Panc1 (cell line): Measurements from ENCODE around the gene CDRT4. TPM values are rescaled to one million over a fixed set of nuclear protein-coding genes. Genes with fewer than 3 reads are reported as not detected.

Experiments
- ATAC-seq: fragments of 200-7000 bp; cut with Tn5 transposase; 2 replicates; pipeline ENCODE4 v1.9.1; 2020; ENCODE audit warnings: mild to moderate bottlenecking, moderate library complexity
- BruUV-seq: library from RNA; stranded (reverse); fragments of 400-500 nt; replicated peaks from 2 replicates; lab custom pipeline; 2021; lab: Mats Ljungman, UMichigan
- CTCF ChIA-PET: fragments of 300-600 bp; sonication (Branson Sonifier 250); formaldehyde crosslinking; loops from one replicate; lab custom pipeline; 2022; ENCODE audit warnings: antibody characterized with exemption; lab: Charles Lee
- POLR2A ChIA-PET: fragments of 300-600 bp; sonication (Branson Sonifier 250); formaldehyde crosslinking; loops from one replicate; lab custom pipeline; 2022; ENCODE audit warnings: antibody characterized with exemption; lab: Charles Lee
- DNase-seq: peaks from one replicate; pipeline ENCODE4 v3.0.0-alpha.2; 2010; ENCODE audit warnings: low read depth, low spot score
- H3K27ac ChIP-seq: 2 replicates; pipeline ENCODE4 v1.5.1; 2011; ENCODE audit warnings: mild to moderate bottlenecking, low read length, inconsistent platforms
- H3K27me3 ChIP-seq: fragments of 200-500 bp; sonication (Bioruptor generic); 2 replicates; pipeline ENCODE4 v1.6.0; 2014; ENCODE audit warnings: low read length, inconsistent platforms; ENCODE audit not compliant: control insufficient read depth, insufficient read depth
- H3K36me3 ChIP-seq: fragments of 200-500 bp; sonication (Bioruptor generic); 2 replicates; pipeline ENCODE4 v1.5.1; 2014; ENCODE audit warnings: inconsistent platforms, mild to moderate bottlenecking, low read length, moderate library complexity; ENCODE audit not compliant: control insufficient read depth, insufficient read depth
- H3K4me1 ChIP-seq: 2 replicates; pipeline ENCODE4 v1.5.1; 2011; ENCODE audit warnings: inconsistent platforms, mild to moderate bottlenecking, low read length, moderate library complexity; ENCODE audit not compliant: control insufficient read depth, insufficient read depth
- H3K4me3 ChIP-seq, 2 experiments: 2 replicates each; pipeline ENCODE4 v1.5.1; 2011 to 2012; ENCODE audit warnings: low read depth in 2 of 2, low read length in 2 of 2, mild to moderate bottlenecking in 2 of 2, inconsistent platforms in 1 of 2, moderate library complexity in 1 of 2
- H3K9me3 ChIP-seq: fragments of 200-500 bp; sonication (Bioruptor generic); 2 replicates; pipeline ENCODE4 v1.5.1; 2014; ENCODE audit warnings: low read depth, mild to moderate bottlenecking, inconsistent platforms, low read length, moderate library complexity; ENCODE audit not compliant: control insufficient read depth, insufficient read depth
- CTCF ChIP-seq: fragments of 450-650 bp; IDR thresholded peaks from 2 replicates; pipeline ENCODE4 v1.5.1; 2017; ENCODE audit warnings: mild to moderate bottlenecking
- POLR2AphosphoS5 ChIP-seq: IDR thresholded peaks from 2 replicates; pipeline ENCODE4 v1.6.1; 2012; ENCODE audit warnings: mild to moderate bottlenecking, low read depth, low read length, moderate library complexity
- REST ChIP-seq, 2 experiments: IDR thresholded peaks; 2 replicates each; pipeline ENCODE4 v1.6.1; 2011 to 2012; ENCODE audit warnings: low read depth in 2 of 2, control low read depth in 1 of 2, low read length in 1 of 2, mild to moderate bottlenecking in 1 of 2, moderate library complexity in 1 of 2; ENCODE audit not compliant: insufficient read depth in 1 of 2
- SIN3A ChIP-seq: IDR thresholded peaks from 2 replicates; pipeline ENCODE4 v1.6.1; 2012; ENCODE audit warnings: low read depth, mild to moderate bottlenecking, low read length, moderate library complexity, borderline replicate concordance; ENCODE audit not compliant: insufficient read depth
- TCF7L2 ChIP-seq: IDR thresholded peaks from 2 replicates; pipeline ENCODE4 v1.6.1; 2011; ENCODE audit warnings: mild to moderate bottlenecking, low read depth, low read length, inconsistent platforms
- in situ Hi-C: cut with HindIII; loops from 2 replicates; pipeline ENCODE4 v1.10.0; 2016; ENCODE audit warnings: low sequenced_read_pairs, low pct_unique_long_range_greater_than_20kb
- intact Hi-C: fragments of 100-400 bp; cut with micrococcal nuclease; formaldehyde crosslinking; loops from one replicate; pipeline ENCODE4 v1.10.0; 2022; ENCODE audit not compliant: unreplicated experiment
- total RNA-seq: library from RNA; stranded (reverse); gene quantifications from one replicate; pipeline ENCODE4 v1.2.1, GENCODE V29; 2021; ENCODE audit not compliant: unreplicated experiment

Gene CDRT4
- total RNA-seq, 1 experiment from 2014 or later, result 2.8 TPM

- Histone ChIP-seq H3K4me1 (no peaks in the 10 kb centered on the region), H3K27ac (no peak overlapping the region), H3K27me3 (no peaks in the 10 kb centered on the region), H3K4me3 (no peak overlapping the region), H3K9me3 (no peaks in the 10 kb centered on the region), H3K36me3 (no peaks in the 10 kb centered on the region)
- ATAC-seq (no peak), DNase-seq (no peak)
- in situ Hi-C loops, result no loop called here
- POLR2A ChIA-PET, result no interaction called here
- CTCF ChIA-PET, result no interaction called here
- no peak for TF ChIP-seq TCF7L2
- no peak for TF ChIP-seq SIN3A
- no peak for TF ChIP-seq POLR2AphosphoS5
- no peak for TF ChIP-seq CTCF
- intact Hi-C loops, result no loop called here
- no TSS peak for BruUV-seq
These were observed 705 bp upstream of the CDRT4 start for GRCh38 chr17:15468126-15468525.

GRCh38 chr17:15466131-15466530, 1.3 kb downstream of the CDRT4 start:
- no peaks in the 10 kb centered on the region for H3K9me3 ChIP-seq
- intact Hi-C loops (no loop called here), in situ Hi-C loops (no loop called here)
- TF ChIP-seq CTCF (no peak), TCF7L2 (no peak), SIN3A (no peak), REST (IDR thresholded peaks at IDR 0.05; ENCODE audit: insufficient read depth in 1 of 2, low read depth in 2 of 2, low read length in 1 of 2) (no peak), POLR2AphosphoS5 (no peak)
- H3K27me3 ChIP-seq, result no peaks in the 10 kb centered on the region
- DNase-seq (no peak), ATAC-seq (no peak)
- H3K36me3 ChIP-seq, result no peaks in the 10 kb centered on the region
- no peaks in the 10 kb centered on the region for H3K4me1 ChIP-seq
- CTCF ChIA-PET, result no interaction called here
- no peak overlapping the region for H3K27ac ChIP-seq
- H3K4me3 ChIP-seq, result no peak overlapping the region
- no TSS peak for BruUV-seq
- POLR2A ChIA-PET, result no interaction called here
